ENCODE results near the gene RAB43.
"Not testable (repeated sequence)": the region's sequence is repeated elsewhere in the genome, so short reads cannot be mapped to it uniquely, and the experiment has no call there.

Gene RAB43

DNA sequence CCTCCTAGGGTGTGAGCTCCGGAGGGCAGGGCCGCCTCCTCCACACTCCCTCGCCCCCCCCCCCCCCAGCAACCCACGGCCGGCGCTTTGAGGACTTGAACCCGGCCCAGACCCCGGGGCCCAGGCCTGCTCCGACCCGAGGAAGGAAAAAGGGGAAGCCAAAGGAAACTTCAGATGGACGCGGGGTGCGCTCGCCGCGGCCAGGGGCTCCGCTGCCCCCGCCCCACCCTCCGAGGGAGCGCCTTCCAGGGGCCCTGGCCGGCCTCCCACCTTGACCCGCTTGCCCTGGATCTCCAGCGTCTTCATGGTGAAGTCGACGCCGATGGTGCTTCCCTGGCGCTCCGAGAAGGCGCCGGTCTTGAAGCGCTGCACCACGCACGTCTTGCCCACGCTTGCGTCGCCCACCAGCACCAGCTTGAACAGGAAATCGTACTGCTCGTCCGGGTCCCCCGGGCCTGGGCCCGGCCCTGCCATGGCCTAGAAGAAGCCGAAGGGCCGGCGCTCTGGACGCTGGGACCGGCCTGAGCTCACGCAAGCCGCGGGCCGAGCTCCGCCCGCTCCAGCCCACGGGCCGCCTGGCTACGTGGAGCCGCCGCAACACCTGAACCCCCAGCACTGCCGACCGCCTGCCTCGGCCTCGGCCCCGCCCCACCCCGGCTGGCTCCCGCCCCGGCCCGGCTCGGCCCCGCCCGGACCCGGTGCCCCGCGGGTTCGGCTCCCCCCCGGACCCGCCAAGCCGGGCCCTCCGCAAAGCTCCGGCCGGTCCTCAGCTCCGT is 400 bp downstream of the RAB43 start:
- peak; percentile 66 for DNase-seq

DNA sequence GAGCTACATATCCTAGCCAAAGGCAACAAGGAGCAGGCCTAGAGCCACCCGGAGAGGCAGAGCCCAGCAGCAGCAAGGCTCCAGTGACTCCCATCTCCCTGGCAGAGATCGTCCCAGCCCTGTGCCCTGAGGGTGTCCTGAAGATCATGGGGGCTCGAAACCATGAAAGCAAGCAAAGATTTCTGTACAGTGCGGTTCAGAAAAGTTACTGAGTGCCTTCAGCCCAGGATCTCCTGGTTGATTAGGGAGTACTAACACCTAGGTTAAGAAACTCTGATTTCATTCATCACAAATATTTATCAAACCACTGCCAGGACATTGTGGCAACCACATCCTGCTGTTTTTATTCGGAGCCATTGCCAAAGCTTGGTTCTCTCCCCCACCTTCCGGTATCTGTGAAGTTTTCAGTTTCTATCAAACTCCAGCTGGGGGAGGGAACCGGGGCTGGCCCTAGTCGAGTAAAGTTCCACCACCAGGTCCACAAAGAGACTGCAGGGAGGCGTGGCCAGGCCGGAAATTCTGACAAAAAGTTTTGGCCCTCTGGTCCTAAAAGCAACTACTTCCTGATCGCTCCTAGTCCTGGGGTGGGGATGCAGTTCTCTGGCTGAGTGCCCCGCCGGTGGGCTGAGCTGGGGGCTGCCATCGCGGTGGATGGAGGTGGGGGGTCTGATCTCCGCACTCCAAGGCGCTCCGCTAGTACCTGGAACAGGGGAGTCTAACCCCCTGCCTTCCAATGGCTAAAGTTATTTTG is 1.2 kb downstream of the RAB43 start:
- DNase-seq, result peak; percentile 95

DNA sequence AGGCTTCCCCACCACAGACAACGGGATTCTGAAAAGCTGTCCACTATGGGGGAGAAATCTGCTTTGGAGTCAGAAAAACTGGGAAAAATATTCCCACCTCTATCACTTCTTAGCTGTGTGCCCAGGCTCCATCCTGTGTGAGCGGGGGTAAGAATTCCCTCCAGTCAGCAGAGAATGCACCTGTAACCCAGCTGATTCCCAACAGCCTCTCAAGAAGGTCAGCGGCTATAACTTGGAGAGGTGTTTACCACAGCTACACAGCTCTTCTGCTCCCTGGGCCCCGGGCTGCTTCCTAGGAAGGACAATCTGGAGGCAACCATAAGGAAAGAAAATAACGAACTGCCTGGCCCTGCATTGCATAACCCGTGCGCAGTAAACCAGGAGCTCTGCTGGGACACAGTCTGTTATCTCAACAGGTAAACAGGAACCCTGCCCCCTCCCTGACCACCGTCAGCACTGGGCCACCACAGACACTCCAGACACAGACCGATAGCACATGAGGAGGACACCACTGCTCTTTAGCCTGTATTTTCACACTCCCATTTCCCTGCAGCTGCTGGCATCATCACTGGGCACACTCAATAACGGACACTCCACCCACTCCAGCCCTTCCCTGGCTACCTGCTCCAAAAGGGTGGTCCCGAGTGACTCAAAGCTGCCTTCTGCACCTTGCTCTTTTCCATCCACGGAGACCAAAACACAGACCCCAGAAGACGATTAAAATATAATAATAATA is 2.1 kb downstream of the RAB43 start:
- DNase-seq, result peak; percentile 36

DNA sequence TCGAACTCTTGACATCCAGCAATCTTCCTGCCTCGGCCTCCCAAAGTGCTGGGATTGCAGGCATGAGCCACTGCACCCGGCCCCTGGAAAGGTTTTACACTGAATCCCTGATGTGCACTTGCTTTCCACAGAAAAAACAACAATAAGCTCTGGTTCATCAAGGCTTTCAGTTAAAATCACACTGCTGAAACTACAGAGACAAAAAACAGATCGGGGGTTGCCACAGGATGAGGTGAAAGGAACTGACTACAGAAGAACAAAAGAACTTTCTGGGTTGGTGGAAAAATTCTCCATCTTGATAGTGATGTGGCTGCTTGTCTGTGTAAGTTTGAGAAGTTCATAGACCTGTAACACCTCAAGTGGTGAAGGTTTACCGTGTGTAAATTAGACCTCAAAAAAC is 2.9 kb downstream of the RAB43 start:
- peak; percentile 44 for DNase-seq

DNA sequence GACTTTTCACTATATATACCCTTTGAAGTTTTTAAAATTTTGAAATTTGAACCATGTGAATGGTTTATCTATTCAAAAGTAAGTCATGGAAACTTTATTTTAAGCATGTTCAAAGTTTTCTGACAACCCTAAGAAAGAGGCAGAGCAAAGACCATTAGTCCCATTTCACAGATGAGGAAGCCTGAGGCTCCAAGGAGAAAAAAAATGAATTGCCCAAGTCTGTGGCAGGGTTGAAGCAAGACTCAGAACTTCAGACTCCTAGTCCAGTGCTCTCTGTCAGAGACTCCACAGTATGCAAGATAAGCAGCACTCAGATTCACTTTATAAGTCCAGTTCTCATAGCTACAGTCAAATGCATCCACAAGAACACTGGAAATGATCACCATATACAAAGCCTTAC is 4.5 kb downstream of the RAB43 start:
- no peak for DNase-seq

DNA sequence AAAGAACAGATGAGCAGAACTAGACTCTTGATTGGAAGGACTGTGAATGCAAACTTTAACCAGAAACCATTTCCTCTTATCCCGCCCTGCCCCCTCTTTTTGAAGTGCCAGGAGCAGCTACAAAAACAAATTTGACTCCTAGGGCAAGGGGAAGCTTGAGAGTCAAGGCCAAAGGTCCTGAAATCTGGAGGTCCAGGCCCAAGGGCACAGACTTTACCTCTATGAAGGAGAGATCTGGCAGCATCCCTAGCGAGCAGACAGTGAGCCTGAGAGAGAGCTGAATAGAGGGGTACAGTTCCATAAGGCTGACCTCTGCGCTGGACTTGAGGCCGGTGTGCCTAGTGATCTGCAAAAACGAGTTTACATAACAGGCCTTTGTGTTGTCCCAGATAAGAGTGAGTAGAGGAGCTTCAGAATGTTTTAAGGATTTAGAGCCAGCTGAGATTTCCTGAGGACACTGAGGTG is 5.1 kb downstream of the RAB43 start:
- peak; percentile 32 for DNase-seq

DNA sequence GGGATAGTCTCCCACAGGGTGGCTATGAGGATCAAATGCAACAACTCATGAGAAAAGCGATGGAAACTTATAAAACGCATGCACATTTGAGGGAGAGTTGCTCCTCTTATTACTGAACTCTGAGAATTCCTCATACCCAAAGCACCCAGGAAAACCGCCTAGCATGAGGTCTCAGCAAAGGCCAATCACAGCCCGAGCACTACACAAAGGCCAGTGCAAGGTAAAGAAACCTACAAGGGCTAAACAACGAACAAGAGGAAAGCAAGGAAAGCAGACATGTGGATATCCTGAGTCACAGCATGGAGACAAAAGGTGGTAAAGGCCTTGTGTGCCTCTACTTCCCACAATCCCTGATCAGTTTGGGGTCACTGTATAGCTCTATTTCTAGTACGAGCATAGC is 7.1 kb downstream of the RAB43 start:
- no peak for DNase-seq

DNA sequence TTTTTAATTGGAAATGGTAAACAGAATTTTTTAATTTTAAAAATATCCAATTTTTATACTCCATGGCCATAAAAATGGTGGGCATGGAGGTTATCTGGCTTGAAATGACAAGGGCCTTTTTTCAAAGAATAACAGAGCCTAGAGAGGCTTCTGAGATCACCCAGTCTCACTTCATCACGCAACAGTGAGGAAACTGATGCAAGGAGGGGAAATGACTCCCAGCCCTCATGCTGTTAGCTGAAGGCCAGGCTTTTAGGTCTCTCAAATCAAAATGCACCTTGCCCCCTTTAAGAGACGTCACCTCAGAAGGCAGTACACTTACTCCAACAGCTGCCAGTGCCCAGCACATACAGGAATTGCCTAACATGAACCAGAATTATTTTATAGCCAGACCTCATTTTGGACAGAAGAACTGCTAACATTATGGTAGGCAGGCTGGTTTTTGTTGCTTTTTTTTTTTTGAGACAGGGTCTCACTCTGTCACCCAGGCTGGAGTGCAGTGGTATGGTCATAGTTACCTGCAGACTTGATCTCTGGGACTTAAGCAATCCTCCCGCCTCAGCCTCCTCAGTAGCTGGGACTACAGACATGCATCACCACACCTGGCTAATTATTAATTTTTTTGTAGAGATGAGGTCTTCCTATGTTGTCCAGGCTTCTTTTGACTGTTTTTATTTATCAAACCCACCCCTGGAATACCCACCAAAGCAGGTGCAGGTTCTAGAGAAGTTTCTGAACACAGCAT is 9.1 kb downstream of the RAB43 start:
- peak; percentile 66 for DNase-seq

DNA sequence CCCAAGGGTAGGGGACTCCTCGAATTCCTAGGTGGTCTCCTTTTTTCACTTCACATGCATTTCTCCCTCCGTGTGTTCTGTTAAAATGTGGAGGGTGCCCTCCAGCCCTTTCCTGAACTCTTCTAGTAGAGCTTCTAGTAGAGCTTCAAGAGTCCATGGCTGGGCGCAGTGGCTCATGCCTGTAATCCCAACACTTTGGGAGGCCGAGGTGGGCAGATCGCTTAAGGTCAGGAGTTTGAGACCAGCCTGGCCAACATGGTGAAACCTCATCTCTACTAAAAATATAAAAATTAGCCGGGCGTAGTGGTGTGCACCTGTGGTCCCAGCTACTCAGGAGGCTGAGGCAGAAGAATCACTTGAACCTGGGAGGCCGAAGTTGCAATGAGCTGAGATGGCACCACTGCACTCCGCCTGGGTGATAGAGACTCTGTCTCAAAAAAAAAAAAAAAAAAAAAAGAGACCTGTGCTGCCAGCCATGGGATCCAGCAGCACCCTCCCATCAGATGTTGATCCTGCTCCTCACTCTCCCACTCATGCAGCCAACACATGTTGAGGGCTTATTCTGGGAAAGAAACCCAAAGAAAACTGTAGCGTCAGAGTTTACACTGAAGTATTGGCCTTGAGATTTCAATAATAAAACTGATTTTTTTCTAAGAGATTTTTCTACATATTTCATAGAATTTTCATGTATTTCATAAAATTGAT is 10.4 kb downstream of the RAB43 start:
- not testable (repeated sequence) for DNase-seq

DNA sequence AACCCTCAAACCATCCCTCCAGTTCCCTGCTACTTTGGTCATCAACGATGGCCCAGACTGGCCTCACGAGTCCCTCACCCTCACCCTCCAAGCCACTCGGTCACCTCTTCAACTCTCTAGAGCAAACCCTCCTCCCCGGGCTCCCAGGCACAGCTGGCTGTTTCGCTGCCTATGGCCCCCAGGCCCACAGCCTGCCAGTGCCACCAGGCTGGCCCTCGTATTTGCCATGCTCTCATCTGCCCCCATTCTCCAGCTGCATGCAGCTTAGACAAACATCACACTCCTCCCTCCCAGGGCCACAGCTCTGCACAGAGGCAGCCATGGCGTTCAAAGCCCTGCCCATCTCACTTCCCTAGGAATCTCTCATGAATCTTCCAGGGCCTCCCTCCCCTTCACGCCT is 13.8 kb downstream of the RAB43 start:
- DNase-seq, result no peak

DNA sequence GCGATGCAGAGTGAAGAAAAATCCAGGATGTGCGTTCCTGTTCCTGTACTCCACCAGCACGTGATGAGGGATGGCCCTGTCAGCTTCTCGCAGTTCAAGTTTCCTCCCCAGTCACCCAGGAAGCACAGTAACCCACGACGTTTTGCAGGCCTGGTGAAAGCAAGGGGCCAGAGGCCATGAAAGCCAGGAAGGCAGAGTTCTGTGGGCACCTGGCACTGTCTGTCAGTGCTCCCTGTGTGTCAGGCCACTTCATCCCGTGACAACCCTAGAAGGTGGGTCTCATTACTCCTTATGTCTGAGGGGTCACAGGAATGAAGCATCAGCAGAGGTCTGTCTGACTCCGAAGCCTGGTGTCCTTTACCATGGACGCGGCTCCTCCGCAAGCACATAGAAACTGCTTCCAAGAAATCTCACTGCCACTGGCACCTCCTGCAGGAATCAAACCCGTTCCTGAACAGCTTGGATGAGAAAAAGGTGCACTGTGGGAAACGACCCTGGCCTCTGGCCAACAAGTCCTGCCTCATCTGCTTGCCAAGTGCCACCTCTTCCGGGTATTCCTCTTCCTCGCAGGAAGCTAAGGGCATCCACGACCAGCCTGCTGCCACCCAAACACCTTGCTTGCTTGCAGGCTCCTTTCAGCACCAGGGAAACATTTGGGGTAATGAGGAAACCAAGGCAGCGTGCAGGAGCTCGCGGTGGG is 14.6 kb downstream of the RAB43 start:
- DNase-seq, result no peak

DNA sequence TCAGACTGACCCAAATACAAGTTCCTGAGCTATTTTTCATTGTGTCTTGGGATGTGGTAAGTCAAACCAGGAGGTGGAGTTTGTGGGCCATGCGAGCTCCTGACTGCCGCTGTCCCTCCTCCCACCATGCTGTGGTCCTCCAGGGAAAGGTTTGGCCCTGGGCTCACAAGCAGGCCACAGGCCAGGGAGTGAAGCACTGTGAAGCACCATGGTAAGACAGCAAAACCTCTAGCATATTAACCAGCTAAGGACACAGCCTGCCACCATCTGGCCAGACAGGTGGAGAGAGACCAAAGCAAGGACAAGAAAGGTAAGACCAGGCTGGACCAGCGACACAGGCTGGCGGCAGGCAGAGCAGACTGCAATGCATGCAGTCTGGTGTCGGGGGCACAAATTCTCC is 15.3 kb downstream of the RAB43 start:
- DNase-seq, result no peak

DNA sequence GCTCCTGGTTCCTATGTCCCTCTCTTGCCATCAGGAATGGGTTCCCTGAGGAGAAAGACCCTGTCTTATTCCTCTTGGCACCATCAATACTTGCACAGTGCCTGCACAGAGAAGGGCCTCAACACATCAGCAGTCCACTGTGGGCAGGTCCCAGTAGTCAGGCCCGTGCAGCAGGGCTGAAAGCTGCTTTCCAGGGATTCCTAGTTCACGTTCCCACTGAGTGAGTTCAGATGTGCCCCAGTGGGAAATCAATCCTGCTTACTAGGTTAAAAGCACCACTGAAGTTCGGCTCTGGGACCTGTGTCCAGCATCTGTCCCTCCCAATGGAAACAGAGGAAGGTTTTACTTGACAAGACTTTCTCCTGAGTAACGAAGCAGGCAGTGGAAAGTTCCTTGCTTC is 15.7 kb downstream of the RAB43 start:
- no peak for DNase-seq

DNA sequence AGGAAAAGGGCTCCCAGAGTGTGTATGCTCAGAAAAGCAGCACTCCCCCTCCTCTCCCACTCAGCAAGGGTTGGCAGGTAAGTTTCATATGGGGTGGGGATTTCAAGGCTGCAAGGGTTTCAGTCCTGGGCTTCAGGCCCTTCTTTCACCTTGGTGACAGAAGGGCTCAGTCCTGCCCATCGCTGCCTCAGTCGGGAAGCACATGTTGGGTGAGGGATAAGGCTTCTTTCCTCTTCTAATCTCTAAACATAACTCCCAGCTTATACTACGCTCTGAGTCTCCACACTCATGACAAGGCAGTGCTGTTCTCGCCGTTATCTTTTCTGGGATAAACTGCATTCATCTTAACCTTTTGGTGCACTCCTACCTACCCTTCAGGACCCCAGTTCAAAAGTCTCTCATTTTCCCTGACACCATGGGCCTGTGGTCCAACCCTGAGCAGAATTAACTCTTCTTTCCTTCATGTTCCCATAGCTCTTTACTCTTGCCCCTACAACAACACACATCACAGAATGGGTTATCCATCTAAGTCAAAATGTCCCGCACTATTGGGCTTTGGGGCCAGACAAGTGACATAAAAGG is 17.0 kb downstream of the RAB43 start:
- no peak for DNase-seq

DNA sequence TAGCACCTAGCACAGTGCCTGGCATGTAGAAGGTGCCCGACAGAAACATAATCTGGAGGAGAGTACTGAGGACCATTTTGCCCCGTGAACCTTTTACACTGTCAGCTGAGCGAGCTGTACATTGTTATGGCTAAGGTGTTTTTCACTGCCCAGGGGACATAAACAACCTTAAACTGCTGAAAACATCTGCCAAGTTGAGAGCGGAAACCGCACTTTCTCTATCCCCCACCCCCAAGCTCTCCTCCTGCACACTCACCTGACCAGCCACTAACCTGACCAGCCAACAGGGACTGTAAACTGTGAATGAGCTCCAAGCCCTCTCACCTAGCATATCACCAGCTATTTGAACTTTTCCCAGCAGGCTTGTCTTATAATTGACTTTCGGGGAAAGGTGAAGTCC is 17.6 kb downstream of the RAB43 start:
- no peak for DNase-seq

DNA sequence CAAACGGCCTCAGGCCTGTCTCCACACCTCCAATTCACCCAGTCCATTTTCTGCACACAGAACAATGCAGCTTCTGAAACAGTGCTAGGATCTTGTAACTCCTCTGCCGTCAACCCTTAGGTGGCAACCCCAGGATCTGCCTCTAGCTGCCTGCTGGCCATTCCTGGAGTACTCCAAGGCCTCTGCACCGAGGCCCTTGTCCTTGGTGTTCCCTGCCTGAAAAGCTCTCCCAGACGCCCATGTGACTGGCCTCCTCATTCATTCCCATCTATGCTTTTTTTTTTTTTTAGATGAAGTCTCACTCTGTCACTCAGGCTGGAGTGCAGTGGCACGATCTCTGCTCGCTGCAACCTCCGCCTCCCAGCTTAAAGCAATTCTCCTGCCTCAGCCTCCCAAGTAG is 18.3 kb downstream of the RAB43 start:
- DNase-seq, result no peak

DNA sequence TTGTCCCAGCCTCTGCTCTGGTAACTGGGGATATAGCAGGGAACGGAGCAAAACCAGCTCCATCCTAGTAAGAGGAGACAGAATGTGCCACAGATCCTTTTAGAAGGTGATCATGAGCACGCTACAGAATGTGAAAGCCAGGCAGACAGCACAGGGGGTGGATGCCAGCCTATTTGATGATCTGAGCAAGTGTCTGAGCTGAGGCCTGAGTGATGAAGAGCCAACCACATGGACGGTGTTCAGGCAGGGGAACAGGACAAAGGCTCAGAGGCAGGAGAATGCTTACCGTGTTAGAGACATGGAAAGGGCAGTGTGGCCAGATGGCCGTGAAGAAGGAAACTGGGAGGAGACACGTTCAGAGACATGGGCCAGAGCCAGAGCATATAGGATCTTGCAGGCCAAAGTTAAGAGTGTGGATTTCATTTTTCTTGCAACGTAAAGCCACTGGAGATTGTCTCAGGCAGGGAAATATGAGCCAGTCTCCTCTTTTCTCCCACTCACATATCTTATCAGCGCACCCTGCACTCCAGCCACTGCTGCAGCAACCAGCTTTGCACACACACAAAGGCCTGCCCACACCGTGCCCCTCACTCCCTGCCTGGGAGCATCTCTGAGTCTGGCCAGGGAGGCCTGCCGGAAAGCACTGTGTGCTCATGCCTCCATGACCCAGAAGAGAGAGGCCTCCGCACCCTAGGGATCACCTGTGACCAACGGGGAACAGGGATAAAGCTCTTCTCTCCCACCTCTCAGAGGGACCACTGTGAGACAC is 20.1 kb downstream of the RAB43 start:
- no peak for DNase-seq

DNA sequence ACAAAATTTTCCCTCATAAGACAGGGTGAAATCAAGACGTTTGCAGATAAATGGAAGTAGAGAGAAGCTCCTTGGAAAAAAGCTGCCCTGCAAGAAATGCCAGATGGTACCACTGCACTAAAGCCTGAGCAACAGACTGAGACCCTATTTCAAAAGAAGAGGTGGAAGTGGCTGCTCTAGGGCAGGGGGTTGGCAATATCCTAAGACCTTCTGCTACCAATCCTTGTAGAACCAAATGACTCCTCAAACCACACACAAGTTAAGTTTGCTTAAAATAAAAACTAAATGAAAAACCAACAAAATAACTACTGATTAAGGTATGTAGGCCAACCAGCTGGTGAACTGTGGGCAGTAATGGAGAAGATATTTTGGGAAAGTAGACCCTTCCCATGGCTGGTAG is 21.3 kb downstream of the RAB43 start:
- no peak for DNase-seq

DNA sequence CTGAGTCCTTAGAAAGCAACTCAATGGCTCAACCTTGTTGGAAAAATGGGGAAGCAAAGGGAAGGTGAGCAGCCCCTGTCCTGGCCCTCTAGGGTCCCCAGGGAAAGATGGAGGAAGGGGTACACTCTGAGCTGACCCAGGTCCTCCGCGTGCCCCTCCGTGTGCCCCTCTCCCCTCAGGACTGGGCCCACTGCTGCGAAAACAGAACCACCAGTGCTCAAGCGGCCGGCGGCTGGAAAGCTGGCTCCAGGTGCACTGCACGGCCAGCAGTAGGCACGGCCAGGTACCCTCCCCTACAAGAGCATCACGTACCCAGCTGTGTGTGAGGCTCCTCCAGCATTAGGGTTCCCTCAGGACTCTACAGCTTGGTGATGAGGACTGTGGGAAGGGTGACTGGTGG is 26.3 kb downstream of the RAB43 start:
- DNase-seq, result no peak

DNA sequence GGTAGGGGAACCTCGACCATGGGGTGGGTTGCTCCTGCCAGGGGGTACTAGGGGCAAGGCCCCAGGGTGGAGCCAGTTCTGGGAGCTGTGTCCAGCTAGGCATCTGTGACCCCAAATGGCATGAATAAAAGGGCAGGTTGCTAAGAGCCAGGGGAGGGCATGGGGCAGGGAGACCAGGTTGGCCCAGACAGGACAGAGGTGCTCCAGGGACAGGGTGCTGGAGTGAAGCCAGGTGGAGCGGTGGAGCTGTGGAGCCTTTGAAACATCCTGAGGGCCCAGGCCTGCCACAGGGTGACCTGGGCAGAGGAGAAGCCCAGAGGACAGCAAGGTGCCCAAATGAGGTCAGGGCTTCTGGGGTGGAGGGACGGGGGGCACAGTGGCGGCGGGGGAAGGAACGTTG is 33.3 kb downstream of the RAB43 start:
- DNase-seq, result not testable (repeated sequence)

All from activated CD4-positive, alpha-beta T cell treated with anti-CD3 and anti-CD28 coated beads for 48 hours (primary cell).